ENCODE data around the gene GTF2F2.
"Not testable (repeated sequence)": the region's sequence is repeated elsewhere in the genome, so short reads cannot be mapped to it uniquely, and the experiment has no call there.

Gene GTF2F2

DNA sequence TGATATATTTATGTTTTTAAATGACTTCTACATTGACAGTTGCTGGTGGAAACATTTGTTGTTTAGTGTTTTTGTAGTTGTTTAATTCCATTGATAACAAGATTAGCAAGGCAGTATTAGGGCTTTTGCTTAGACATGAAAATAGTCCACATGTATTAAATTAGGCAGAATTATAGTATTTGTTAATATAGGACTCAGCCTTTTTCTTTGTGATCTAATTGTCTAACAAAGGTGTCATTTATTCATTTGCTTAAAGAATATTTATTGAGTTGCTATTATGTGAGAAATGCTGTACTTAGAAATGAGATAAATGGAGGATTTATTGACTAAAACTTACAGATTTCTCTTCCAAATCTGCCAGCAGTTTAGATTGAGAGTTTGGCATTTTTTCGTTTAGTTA, 122.2 kb downstream of the GTF2F2 start:
- H3K4me1 Mint-ChIP-seq, result peaks cover 8% of the 10 kb centered on the region
- no peaks in the 10 kb centered on the region for H3K27me3 Mint-ChIP-seq (ENCODE audit: low read depth)
- H3K9me3 Mint-ChIP-seq, result no peaks in the 10 kb centered on the region
- H3K36me3 Mint-ChIP-seq (ENCODE audit: low read depth), result no peaks in the 10 kb centered on the region
- H3K27ac Mint-ChIP-seq, result no peak overlapping the region
- TF ChIP-seq, protein P1, sequence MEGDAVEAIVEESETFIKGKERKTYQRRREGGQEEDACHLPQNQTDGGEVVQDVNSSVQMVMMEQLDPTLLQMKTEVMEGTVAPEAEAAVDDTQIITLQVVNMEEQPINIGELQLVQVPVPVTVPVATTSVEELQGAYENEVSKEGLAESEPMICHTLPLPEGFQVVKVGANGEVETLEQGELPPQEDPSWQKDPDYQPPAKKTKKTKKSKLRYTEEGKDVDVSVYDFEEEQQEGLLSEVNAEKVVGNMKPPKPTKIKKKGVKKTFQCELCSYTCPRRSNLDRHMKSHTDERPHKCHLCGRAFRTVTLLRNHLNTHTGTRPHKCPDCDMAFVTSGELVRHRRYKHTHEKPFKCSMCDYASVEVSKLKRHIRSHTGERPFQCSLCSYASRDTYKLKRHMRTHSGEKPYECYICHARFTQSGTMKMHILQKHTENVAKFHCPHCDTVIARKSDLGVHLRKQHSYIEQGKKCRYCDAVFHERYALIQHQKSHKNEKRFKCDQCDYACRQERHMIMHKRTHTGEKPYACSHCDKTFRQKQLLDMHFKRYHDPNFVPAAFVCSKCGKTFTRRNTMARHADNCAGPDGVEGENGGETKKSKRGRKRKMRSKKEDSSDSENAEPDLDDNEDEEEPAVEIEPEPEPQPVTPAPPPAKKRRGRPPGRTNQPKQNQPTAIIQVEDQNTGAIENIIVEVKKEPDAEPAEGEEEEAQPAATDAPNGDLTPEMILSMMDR (IDR thresholded peaks at IDR 0.05; ENCODE audit: unreplicated experiment in 3 of 3), result no peak
- no peak overlapping the region for H3K4me3 Mint-ChIP-seq

DNA sequence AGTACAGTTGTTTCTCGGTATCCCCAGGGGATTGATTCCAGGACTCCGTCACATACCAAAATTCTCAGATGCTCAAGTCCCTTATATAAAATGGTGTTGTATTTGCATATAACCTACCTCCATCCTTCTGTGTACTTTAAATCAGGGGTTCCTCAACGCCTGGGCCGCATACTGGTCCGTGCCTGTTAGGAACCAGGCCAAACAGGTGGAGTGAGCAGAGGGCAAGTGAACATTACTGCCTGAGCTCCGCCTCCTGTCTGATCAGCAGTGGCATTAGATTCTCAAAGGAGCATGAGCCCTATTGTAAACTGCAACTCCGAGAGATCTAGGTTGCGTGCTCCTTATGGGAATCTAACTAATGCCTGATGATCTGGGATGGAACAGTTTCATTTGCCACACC, 122.8 kb downstream of the GTF2F2 start:
- Mint-ChIP-seq H3K36me3 (ENCODE audit: low read depth) (no peaks in the 10 kb centered on the region), H3K27me3 (ENCODE audit: low read depth) (no peaks in the 10 kb centered on the region), H3K4me3 (no peak overlapping the region), H3K9me3 (no peaks in the 10 kb centered on the region), H3K4me1 (peaks cover 8% of the 10 kb centered on the region), H3K27ac (no peak overlapping the region)
- TF ChIP-seq, protein P1 (IDR thresholded peaks at IDR 0.05; ENCODE audit: unreplicated experiment in 3 of 3), result no peak

DNA sequence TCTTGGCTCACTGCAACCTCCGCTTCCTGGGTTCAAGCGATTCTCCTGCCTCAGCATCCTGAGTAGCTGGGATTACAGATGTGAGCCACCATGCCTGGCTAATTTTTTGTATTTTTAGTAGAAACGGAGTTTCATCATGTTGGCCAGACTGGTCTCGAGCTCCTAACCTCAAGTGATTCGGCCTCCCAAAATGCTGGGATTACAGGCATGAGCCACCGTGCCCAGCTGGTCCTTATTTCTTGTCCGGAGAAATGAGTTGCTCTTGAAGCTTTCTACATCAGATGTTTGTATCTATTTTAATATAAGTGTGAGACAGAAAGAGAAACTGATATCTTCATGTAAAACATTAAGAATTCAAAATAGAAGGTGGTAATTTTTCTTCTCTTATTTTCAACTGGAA, 124.4 kb downstream of the GTF2F2 start:
- not testable (repeated sequence) for H3K27me3 Mint-ChIP-seq (ENCODE audit: low read depth); H3K36me3 Mint-ChIP-seq (ENCODE audit: low read depth); H3K4me3 Mint-ChIP-seq; H3K27ac Mint-ChIP-seq; H3K4me1 Mint-ChIP-seq; H3K9me3 Mint-ChIP-seq

DNA sequence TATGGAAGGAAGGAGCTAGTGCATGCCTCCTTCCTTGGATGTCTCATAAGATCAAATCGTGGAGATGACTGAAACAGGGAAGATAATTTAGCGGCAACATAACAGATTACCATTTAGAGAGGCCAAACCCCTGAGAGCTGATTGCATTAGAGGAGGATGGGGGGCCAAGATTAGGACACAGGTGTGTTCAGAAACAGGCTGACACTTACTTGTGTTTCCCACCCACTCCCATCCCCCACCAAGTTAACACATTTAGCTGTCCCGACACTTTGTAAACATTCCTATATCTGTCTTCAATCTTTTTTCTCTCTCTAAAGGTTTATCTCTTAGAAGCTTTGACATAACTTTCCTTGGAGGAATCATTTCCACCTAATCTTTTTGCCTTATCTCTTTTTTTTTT, 129.4 kb downstream of the GTF2F2 start:
- Mint-ChIP-seq H3K9me3 (no peaks in the 10 kb centered on the region), H3K27me3 (ENCODE audit: low read depth) (no peaks in the 10 kb centered on the region), H3K4me1 (no peaks in the 10 kb centered on the region), H3K27ac (no peak overlapping the region), H3K4me3 (no peak overlapping the region), H3K36me3 (ENCODE audit: low read depth) (peaks cover 7% of the 10 kb centered on the region)
- TF ChIP-seq, protein P1 (IDR thresholded peaks at IDR 0.05; ENCODE audit: unreplicated experiment in 3 of 3), result no peak

DNA sequence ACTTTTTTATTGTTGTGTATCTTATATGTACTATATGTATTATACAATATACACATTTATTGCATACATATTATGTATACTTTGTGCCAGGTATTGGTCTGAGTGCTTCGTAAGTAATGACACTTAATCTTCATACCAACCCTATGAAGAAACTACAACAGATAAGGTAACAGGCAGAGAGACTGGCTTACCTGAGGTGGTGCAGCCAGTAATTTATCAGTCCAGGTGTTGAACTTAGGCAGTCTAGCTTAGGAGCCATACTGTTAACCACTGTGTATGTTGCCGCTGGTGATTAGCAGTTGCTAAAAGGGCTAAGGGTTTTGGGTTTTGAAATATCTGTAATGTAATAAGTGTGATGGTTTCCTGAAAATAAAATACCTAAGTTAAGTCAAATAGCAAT, 134.1 kb downstream of the GTF2F2 start:
- Mint-ChIP-seq H3K9me3 (no peaks in the 10 kb centered on the region), H3K4me3 (no peak overlapping the region), H3K27ac (no peak overlapping the region), H3K36me3 (ENCODE audit: low read depth) (peaks cover 11% of the 10 kb centered on the region), H3K27me3 (ENCODE audit: low read depth) (no peaks in the 10 kb centered on the region), H3K4me1 (no peaks in the 10 kb centered on the region)
- TF ChIP-seq, protein P1 (IDR thresholded peaks at IDR 0.05; ENCODE audit: unreplicated experiment in 3 of 3), result no peak

DNA sequence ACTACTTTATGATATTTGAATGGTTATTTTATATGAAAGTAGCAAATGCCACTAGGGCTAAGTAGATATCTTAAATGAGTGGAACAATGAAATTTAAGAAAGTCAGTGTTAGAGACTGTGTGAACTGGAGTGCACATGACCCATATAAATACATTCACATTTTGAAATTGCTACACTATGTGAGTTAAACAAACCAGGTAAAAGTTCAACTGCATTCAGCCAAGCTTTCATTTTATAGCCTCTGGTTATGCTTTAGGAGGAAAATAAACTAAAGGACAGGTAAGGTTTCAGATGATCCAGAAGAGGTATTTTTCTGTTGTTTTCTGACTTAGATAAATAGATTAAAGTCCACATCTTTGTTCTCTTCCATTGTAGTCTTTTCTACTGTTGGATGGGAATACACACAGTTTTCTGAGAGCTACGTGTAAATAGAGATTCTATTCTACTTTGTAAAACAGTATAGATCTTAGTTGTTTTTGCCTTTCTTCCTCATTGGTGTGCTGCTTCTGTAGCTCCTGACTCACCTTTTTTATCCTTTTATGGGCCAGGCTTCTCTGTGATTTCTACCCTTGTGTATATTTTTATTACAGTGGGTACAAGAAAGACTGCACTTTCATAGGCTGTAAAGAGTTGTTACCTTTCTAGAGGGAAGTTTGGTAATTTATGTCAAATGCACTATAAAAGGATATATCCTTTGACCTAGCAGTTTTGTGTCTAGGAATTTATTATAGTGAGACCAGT, 135.1 kb downstream of the GTF2F2 start:
- Mint-ChIP-seq H3K36me3 (ENCODE audit: low read depth) (peaks cover 11% of the 10 kb centered on the region), H3K27me3 (ENCODE audit: low read depth) (no peaks in the 10 kb centered on the region), H3K9me3 (no peaks in the 10 kb centered on the region), H3K27ac (peak overlapping the region; percentile 58 to 92 (median 60)), H3K4me3 (no peak overlapping the region), H3K4me1 (no peaks in the 10 kb centered on the region)
- TF ChIP-seq, protein P1 (IDR thresholded peaks at IDR 0.05; ENCODE audit: unreplicated experiment in 3 of 3), result no peak

Measured in nephron (organoid).